Activated CD8-positive, alpha-beta memory T cell treated with anti-CD3 and anti-CD28 coated beads, Interleukin-2, amount 50 U/mL, for 24 hours (primary cell): ENCODE measurements around the gene PPP1R14B.

Source experiments
- DNase-seq: peaks from one replicate; pipeline ENCODE4 v3.0.0-alpha.2; 2020; ENCODE audit errors: extremely low read depth

Gene PPP1R14B

DNA sequence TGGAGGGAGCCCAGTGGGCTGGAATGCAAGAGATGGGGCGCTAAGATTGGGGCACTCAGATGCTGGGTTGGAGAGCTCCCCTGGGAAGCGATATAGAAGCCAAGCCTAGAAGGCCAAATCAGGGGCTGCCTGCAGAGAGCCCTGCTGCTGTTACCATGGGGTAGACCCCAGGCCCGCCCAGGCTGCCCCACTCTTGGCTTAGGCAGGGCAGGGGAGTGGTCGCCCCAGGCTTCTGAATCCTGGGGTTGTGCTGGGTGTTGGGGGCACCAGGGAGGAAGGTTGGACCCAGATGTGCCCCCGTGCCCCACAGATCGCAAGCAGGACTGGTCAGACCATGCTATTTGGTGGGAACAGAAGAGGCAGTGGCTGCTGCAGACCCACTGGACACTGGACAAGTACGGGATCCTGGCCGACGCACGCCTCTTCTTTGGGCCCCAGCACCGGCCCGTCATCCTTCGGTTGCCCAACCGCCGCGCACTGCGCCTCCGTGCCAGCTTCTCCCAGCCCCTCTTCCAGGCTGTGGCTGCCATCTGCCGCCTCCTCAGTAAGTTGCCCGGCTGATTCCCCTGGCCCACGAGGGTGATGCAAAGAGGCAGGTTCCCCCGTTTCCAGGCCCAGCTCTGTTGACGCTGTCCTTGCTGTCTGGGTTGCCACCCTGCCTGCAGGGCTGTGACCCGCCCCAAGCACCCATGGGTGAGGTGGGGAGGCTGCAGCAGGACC is 36.3 kb downstream of the PPP1R14B start:
- no peak for DNase-seq

DNA sequence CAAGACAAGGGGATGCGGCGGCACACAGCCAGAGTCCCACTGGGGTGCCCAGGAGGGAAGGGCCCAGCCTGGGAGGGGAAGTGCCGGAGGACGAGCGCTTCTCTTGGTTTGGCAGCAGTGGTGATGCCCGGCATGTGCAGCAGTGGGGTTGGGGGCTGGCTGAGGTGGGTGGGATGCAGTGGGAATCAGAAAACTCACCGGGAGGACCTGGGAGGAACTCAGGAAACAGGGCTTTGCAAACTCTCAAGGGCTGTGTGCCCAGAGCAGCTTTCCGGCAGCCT is 37.2 kb downstream of the PPP1R14B start:
- DNase-seq = no peak

DNA sequence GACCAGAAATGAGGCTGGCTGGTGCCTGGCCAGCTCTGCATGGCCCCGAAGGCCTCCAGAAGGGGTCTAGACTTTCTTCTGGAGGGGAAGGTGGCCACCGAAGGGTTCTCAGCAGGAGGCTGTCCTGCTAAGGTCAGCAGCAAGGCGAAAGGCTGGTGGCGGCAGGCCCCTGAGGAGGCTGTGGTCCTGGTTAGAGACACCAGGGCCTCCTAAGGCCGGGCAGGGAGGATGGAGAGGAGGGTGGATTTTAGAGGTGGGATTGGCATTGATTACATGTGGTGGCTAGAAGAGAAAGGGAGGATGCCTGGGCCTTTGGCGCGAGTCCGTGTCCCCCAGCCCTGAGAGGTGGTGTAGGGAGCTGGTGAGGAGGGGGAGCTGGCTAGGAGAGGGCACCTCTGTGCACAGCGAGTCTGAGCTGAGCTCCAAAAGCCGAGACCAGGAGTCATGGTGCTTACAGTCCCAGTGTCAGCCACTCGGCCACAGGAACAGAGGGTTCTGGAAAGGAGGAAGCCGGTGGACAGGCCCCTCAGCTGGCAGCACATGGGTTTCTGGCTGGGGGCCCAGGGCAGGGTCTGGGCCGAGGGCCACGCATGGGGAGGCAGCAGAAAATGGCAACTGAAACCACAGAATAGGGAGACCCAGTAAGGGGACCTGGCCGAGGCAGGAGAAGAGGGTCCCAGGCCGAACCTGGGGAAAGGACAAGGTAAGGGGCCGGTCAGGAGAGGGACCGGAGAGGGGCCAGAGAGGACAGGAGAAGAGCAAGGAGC is 37.8 kb downstream of the PPP1R14B start:
- DNase-seq = no peak

DNA sequence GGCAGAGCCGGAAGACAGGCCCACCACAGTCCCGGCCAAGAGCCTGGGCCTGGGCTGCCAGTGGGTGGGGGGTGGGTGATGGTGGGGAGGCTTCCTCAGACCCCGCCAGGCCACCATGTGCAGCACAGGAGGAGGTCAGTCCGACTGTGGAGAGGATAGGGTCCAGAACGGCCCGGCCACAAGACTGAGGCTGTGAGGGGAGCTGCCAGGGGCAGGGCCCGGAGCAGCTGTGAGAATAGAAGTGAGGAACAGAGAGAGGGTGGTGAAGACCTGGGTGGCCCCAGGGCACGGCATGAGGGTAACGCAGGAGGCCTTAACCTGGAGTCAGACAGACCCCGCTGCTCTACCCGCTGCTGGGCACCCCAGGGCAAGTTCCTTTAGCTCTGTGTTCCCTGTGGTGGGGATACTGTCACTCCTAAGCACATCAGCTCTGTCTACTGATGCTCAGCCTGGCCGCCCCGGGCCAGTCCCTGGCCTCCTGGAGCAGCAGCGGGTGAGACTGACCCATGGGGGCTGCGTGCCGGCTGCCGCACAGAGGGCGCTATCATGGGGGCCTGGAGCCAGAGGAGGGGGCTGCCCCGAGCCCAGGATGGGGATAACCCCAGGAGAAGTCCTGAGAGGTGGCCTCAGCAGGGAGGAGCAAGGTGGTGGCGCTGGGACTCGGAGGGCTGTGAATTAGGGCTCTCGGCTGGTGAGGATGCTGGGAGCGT is 38.5 kb downstream of the PPP1R14B start:
- no peak for DNase-seq

DNA sequence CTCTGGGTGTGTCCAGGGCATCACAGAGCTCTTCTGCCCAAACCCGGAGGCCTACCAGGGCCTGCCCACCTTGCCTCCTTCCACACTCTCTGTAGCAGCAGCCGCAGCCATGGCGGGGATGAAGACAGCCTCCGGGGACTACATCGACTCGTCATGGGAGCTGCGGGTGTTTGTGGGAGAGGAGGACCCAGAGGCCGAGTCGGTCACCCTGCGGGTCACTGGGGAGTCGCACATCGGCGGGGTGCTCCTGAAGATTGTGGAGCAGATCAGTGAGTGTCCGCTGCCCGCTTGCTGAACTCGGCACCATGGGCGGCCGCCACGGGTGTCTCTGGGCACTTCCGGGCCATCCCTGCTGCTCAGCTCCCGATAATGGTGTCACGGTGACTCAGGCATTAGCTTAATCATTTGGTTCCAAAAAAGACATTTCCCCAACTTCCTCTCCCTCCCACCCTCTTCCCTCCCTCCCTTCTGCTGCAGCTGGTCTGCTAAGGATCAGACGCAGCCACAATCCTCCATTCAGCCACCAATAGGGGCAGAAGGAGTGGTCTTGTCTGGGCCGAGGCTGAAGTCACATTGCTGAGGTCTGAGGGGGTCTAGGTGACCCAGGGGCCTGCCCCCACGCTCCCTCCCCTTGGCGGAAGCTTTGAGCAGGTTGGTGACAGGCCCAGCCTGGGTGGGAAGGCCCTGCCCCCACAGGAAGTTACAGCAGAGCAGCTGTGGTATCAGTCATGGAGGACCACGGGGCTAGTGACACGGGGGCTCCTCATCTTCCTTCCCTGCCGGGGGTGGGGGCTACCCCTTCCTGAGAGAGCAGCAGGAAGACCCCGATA is 39.3 kb downstream of the PPP1R14B start:
- peak; percentile 74 for DNase-seq

DNA sequence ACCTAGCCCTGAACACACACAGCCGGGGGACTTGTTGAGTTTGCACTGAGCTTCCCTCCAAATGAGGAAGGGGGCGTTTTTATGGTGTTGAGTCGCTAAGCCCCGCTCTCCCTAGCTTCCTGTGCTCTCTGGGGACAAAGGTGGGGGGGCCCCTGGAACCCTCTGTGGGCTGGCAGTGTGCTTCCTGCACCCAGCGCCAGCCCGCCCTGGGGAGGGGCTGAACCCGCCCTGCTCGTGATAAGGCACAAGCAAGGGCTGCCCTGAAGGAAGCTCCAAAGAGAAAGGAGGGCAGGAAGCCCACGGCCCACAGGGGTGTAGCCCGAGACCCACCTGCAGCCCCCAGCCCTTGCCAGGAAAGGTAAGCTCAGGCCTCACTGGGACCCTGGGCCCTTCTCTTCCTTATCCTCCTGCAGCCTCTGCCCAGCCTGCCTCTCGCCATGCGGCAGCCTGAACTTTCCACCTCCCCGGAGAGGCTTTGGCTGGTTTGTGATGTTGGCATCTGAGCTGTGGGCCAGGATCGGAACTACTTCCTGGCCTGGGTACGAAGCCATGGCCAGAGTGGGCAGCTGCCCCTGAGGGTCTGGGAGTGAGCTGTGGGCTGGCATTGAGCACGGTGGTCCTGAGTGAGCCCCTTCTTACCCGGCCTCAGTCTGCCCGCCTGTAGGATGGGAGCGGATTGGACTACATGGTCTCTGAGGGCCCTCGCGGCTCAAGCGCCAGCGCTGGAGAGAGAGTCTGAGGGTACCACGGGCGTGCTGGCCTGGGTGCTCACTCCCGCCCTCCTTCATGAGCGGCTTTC is 40.1 kb downstream of the PPP1R14B start, which contains the start of gene FERMT3:
Gene FERMT3 (plus strand): TSS at position 265 of the 799 bp plus-strand sequence. CDS start 644 bp downstream, outside the sequence.
- DNase-seq = no peak

DNA sequence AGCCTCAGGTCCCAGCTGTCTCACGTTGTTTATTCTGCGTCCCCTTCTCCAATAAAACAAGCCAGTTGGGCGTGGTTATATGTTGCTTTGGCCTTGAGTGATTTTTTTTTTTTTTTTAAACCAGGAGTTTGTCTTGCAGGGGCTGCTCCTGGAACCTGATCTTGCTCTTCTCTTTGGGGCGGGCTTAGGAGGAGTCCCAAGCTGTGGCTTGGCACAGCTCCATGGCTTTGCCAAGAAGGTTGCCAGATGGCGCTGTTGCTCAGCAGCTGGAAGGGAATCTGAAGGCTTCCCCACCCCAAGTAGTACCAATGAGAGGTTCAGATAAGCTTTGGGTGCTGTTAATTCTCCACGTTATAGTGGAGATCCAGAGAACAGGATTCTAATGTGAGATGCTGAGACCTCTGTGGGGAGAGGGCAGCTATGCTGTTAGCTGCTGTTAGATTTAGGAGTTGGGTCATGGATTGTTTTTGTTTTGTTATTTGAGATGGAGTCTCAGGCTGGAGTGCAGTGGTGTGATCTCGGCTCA is 42.2 kb downstream of the PPP1R14B start:
- DNase-seq = no peak

DNA sequence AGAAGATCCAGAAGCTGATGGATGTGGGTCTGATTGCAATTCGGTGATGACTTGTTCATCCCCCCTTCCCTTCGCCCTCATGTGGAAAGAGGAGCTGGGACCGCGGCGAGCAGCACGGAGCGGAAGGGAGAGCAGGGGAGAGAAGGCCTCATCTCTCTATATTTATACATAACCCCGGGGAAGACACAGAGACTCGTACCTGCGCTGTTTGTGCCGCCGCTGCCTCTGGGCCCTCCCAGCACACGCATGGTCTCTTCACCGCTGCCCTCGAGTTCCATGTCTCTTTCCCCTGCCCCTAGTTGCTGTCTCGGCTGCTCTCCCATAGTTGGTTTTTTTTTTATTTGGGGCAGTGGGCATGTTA is 42.7 kb downstream of the PPP1R14B start:
- DNase-seq = no peak

DNA sequence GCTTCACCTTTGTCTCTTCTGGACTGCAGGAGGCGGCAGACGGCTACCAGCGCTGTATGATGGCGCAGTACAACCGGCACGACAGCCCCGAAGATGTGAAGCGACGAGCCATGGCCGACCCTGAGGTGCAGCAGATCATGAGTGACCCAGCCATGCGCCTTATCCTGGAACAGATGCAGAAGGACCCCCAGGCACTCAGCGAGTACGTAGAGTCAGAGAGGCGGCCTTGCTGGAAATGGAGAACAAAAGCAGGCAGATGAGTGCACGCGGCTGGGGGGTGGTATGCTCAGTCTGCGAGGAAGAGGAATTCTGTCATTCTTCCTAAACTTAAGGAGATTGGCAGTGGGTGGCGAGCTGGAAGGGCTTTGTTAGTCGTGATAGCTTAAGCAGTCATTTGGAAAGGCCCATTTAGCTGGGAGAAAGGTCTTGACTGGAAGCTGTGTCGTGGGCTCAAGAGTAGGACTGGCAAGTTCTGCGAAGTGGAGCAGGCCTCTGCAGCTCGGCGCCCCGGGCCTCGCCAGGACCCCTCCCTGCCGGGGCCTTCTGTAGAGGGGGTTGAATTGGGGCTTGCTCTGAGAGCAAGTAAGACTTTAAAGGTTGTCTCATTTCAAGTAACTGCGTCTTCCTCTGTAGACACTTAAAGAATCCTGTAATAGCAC is 43.2 kb downstream of the PPP1R14B start:
- no peak for DNase-seq

DNA sequence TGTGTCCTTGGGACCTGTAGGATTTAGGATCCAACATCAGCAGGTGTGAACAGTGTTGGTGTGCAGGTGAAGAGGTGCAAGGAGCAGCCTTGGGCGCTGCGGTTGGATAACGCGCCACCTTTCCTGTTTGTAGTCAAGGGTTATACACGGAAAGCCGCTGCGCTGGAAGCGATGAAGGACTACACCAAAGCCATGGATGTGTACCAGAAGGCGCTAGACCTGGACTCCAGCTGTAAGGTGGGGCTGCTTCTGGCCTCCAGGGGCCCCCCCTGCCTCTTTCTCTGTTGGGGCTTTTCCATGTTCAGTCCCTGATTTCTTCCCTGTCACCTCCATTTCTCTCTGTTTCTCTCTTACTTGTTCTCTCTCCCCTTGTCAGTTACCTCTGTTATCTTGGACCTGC is 43.8 kb downstream of the PPP1R14B start:
- DNase-seq = no peak

DNA sequence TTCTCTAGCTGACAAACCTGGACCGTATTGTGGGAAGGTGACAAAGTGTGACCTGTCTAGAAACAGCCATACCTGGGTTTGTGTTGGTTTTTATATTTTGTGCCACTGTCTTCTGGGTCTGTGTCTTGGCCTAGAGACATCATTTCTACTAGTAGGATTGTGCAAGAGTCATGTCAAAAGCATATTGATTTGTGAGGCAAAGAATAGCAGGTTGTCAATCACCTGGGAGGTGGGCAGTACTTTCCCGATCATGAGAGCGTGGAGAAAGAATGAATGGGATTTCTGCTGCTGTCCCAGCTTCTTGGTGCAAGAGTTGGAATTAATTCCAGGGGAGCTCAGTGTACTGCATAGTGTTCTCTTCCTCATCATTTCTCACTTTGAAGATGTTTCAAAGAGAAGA is 45.2 kb downstream of the PPP1R14B start:
- DNase-seq = no peak

DNA sequence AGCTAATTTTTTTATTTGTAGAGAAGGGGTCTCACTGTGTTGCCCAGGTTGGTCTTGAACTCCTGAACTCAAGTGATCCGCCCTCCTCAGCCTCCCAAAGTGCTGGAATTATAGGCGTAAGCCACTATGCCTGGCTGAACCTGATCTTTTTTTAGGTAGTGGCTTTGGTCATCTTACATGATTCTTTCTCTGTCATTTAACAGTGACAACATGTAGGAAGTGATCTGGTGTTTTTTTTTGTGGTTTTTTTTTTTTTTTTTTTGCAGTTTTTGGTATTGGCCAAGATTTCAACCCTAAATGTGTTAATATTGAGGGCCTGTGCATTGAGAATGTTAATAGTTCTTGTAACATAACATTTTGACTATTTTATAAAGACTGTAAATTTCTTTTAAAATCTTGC is 48.2 kb downstream of the PPP1R14B start:
- DNase-seq = no peak

DNA sequence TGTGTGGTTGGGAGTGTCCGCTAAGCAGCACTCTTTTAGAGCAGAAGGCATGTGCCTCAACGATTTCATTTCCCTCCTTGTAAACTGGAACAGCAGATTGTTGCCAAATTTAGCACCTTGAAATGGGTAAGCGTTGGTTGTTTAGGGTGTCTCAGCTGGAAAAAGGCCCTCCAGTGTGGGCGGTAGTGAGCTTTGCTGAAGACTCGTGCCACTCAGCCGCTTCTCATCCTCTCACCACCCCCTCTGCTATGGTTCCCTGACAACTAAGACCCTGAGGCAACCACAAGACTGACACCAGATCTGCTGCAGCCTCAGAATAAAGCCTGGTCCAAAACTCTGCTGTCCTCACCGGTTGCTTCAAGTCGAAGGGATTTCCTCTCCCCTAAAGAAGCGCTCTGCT is 50.1 kb downstream of the PPP1R14B start:
- DNase-seq = no peak
